Body of pancreas (tissue), 4 donors: Measurements from ENCODE around the gene CBS. TPM values are rescaled to one million over a fixed set of nuclear protein-coding genes. Genes with fewer than 3 reads are reported as not detected.

Source experiments
- ATAC-seq: fragments of 150-250 bp; one replicate; pipeline ENCODE4 v1.9.1; 2016
- DNase-seq, 4 donors: peaks; one replicate each; pipeline ENCODE4 v3.0.0-alpha.2; 2019
- H3K27ac ChIP-seq, 4 donors: fragments of 200-600 bp; sonication (generic); 1 replicate in 3 of 4; 2 replicates in 1 of 4; pipeline versions ENCODE4 v1.5.1 to v1.6.1; 2016 to 2019; ENCODE audit warnings: mild to moderate bottlenecking in 1 of 4, mixed read lengths in 1 of 4, moderate library complexity in 1 of 4
- H3K27me3 ChIP-seq, 2 donors: fragments of 200-600 bp; sonication (generic); one replicate each; pipeline ENCODE4 v1.6.0; 2016; ENCODE audit warnings: mild to moderate bottlenecking in 1 of 2
- H3K36me3 ChIP-seq, 2 donors: fragments of 200-600 bp; sonication (generic); replicated peaks in 1 of 2; 2 replicates each; pipeline ENCODE4 v1.5.1; 2016; ENCODE audit warnings: low read depth in 2 of 2; ENCODE audit not compliant: insufficient read depth in 1 of 2
- H3K4me1 ChIP-seq: fragments of 200-600 bp; sonication (generic); one replicate; pipeline ENCODE4 v1.6.0; 2016
- H3K4me3 ChIP-seq, 2 donors: fragments of 200-600 bp; sonication (generic); 1 replicate in 1 of 2; 2 replicates in 1 of 2; pipeline ENCODE4 v1.5.1; 2016 to 2019
- H3K9me3 ChIP-seq, 3 donors: fragments of 200-600 bp; sonication (generic); 1 replicate in 2 of 3; 2 replicates in 1 of 3; pipeline ENCODE4 v1.5.1; 2016
- POLR2A ChIP-seq, 3 donors: fragments of 450-650 bp; IDR thresholded peaks; one replicate each; pipeline ENCODE4 v1.6.1; 2016; ENCODE audit warnings: antibody characterized with exemption in 3 of 3, mild to moderate bottlenecking in 2 of 3
- WGBS, 2 donors: methylation state at CpG; one replicate each; pipeline ENCODE4 v1.1.5; 2017; 5-methylcytosine and 5-hydroxymethylcytosine counted together
- intact Hi-C: fragments of 100-400 bp; cut with DNase I; formaldehyde crosslinking; loops from one replicate; pipeline ENCODE4 v1.15.1; 2023
- total RNA-seq, 2 donors: library from RNA; depleted of rRNA; stranded (reverse); fragments of >200 nt; gene quantifications; one replicate each; pipeline ENCODE4 v1.1.0, GENCODE V29; 2016
- TF ChIP-seq, protein P1 (sequence below), 7 experiments: fragments of 450-650 bp in 4 of 7; fragments of 200-600 bp in 3 of 7; sonication (generic) in 3 of 7; IDR thresholded peaks; one replicate each; pipeline ENCODE4 v1.5.1; 2016 to 2019; ENCODE audit warnings: antibody characterized with exemption in 7 of 7

CBS gene
- total RNA-seq, 2 donors from 2014 or later, result 196 to 199 TPM

DNA sequence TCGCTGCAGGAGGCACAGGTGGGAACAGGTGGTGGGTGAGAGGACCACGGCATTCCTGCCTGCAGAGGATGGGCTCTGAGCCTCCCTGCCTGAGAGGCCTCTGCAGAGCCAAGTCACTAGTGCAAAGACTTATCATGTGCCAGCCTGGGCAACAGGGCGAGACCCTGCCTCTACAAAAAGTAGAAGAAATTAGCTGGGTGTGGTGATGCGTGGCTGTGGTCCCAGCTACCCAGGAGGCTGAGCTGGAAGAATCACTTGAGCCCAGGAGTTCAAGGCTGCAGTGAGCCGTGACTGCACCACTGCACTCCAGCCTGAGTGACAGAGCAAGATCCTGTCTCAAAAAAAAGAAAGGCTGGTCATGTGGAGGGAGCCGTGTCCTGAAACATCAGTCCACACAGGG lies 54.9 kb downstream of the CBS start:
- Histone ChIP-seq H3K27me3 (no peaks in the 10 kb centered on the region), H3K4me1 (no peaks in the 10 kb centered on the region), H3K9me3 (no peaks in the 10 kb centered on the region), H3K27ac (no peak overlapping the region), H3K36me3 (peaks cover 0 to 4% of the 10 kb centered on the region in 2 donors), H3K4me3 (no peak overlapping the region)
- intact Hi-C loops, result no loop called here
- no peak for TF ChIP-seq POLR2A (IDR thresholded peaks at IDR 0.05)
- TF ChIP-seq, protein P1, sequence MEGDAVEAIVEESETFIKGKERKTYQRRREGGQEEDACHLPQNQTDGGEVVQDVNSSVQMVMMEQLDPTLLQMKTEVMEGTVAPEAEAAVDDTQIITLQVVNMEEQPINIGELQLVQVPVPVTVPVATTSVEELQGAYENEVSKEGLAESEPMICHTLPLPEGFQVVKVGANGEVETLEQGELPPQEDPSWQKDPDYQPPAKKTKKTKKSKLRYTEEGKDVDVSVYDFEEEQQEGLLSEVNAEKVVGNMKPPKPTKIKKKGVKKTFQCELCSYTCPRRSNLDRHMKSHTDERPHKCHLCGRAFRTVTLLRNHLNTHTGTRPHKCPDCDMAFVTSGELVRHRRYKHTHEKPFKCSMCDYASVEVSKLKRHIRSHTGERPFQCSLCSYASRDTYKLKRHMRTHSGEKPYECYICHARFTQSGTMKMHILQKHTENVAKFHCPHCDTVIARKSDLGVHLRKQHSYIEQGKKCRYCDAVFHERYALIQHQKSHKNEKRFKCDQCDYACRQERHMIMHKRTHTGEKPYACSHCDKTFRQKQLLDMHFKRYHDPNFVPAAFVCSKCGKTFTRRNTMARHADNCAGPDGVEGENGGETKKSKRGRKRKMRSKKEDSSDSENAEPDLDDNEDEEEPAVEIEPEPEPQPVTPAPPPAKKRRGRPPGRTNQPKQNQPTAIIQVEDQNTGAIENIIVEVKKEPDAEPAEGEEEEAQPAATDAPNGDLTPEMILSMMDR (IDR thresholded peaks at IDR 0.05), result no peak
- DNase-seq (no peak), ATAC-seq (no peak)
- WGBS, 2 donors, result 66 to 86% methylated on average over 2 to 6 of the region's 6 CpGs

DNA sequence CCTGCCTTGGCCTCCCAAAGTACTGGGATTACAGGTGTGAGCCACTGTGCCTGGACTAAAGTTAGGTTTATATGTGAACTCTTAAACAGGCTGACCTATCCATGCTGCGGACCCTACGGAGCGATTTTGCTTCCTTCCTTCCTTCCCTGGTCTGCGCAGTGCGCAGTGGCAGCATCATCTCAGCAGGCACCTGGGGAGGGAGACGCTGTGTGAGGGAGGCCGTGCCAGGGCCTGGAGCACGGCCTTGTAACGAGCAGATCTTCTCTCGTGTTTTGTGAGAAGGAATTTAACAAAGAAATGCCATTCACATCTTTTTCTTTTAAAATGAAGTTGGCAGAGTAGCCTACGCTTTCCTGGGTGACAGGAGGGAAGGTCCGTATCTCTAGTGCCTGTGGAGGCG lies 55.5 kb downstream of the CBS start:
- intact Hi-C loops, result no loop called here
- no peaks in the 10 kb centered on the region for H3K4me1 ChIP-seq
- WGBS, 2 donors, result 91 to 94% methylated on average over 12 to 13 of the region's 13 CpGs
- no peak overlapping the region for H3K27ac ChIP-seq
- TF ChIP-seq POLR2A (IDR thresholded peaks at IDR 0.05), result no peak
- TF ChIP-seq, protein P1 (IDR thresholded peaks at IDR 0.05), result no peak
- H3K9me3 ChIP-seq, result no peaks in the 10 kb centered on the region
- no peak overlapping the region for H3K4me3 ChIP-seq
- H3K36me3 ChIP-seq, result peaks cover 0 to 4% of the 10 kb centered on the region in 2 donors
- DNase-seq (no peak), ATAC-seq (no peak)
- H3K27me3 ChIP-seq, result no peaks in the 10 kb centered on the region

DNA sequence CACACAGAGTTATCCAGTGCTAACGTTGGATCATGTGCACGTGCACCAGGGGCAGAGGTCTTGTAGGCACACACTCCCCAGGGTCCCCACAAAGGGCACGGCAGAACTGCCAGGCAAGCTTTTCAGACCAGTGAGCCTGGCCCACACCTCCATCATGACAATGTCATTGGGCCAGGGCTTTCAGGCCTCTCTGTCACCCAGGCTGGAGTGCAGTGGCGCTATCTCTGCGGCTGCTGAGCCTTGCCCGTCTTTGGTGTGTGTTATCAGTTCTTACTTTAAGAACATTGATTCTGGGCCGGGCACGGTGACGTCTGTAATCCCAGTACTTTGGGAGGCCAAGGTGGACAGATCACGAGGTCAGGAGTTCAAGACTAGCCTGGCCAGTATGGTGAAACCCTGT lies 57.1 kb downstream of the CBS start:
- Histone ChIP-seq H3K4me3 (no peak overlapping the region), H3K9me3 (no peaks in the 10 kb centered on the region), H3K27ac (no peak overlapping the region), H3K4me1 (no peaks in the 10 kb centered on the region), H3K27me3 (no peaks in the 10 kb centered on the region), H3K36me3 (peaks cover 0 to 4% of the 10 kb centered on the region in 2 donors)
- intact Hi-C loops, result no loop called here
- DNase-seq (no peak), ATAC-seq (no peak)
- TF ChIP-seq, protein P1 (IDR thresholded peaks at IDR 0.05), result no peak
- 86 to 93% methylated on average over 7 to 10 of the region's 10 CpGs for WGBS, 2 donors

DNA sequence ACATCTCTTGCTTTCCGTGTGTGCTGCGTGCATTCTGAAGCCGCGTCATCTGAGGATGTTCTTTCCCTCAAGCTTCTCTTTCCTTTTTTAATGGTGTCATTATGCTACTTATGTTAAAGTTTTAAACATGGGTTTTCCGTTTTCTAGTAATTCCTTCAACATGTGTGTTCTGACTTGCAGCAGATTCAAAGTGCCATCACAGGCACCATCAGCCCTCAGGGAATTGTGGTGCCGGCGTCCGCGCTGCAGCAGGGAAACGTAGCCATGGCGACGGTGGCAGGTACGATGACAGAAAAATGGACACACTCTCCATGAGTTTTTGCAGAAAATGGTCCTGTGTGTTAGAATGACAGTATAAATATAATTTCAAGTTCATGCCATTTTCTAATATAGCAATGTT lies 58.9 kb downstream of the CBS start:
- ATAC-seq, result no peak
- no peak for TF ChIP-seq POLR2A (IDR thresholded peaks at IDR 0.05)
- TF ChIP-seq, protein P1 (IDR thresholded peaks at IDR 0.05), result no peak
- no peak for DNase-seq
- WGBS, 2 donors, result 94% methylated on average over 13 of the region's 13 CpGs
- Histone ChIP-seq H3K9me3 (no peaks in the 10 kb centered on the region), H3K36me3 (peaks cover 0 to 6% of the 10 kb centered on the region in 2 donors), H3K27ac (no peak overlapping the region), H3K4me3 (no peak overlapping the region), H3K27me3 (no peaks in the 10 kb centered on the region), H3K4me1 (no peaks in the 10 kb centered on the region)
- intact Hi-C loops, result no loop called here

DNA sequence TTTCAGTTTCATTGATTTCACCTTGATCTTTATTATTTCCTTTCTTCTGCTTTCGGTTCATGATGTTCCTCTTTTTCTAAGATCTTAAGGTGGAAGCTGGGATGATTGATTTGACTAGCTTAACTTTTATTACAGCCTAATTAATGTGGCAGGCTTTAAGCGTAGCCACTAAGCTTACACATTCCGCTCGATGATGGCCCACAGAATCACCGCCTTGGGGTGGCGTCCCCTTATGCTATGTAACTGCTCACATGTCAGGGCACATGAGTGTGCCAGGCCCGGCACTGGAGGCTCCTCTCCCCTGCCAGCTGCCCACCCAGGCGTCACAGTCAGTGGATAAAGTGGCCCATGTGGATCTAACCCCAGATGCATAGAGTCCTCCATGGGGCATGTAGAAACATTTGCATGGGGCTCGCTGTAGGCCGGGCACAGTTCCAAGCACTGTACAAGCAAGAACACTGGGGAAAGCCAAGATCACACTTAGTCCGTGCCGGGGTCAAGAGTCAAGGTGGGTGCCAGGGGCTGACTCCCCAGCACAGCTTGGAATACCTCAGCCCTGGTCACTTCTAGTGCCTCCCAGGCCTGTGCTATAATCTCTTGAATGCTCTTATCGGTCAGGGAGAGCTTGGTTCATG lies 59.6 kb downstream of the CBS start:
- intact Hi-C loops, result no loop called here
- no peaks in the 10 kb centered on the region for H3K27me3 ChIP-seq
- DNase-seq, result no peak

More for the DNA sequence above, 59.6 kb downstream of the CBS start:
- Histone ChIP-seq H3K4me3 (no peak overlapping the region), H3K4me1 (no peaks in the 10 kb centered on the region), H3K9me3 (no peaks in the 10 kb centered on the region), H3K27ac (no peak overlapping the region), H3K36me3 (peaks cover 0 to 8% of the 10 kb centered on the region in 2 donors)
- no peak for ATAC-seq
- TF ChIP-seq, protein P1 (IDR thresholded peaks at IDR 0.05), result no peak
- TF ChIP-seq POLR2A (IDR thresholded peaks at IDR 0.05), result no peak
- 75 to 87% methylated on average over 11 to 12 of the region's 13 CpGs for WGBS, 2 donors
